Gastrocnemius medialis (tissue), 4 donors: Measurements from ENCODE around the gene IGF1R. TPM values are rescaled to one million over a fixed set of nuclear protein-coding genes. Genes with fewer than 3 reads are reported as not detected.

ENCODE experiments used
- ATAC-seq, 2 donors: fragments of 150-250 bp; one replicate each; pipeline ENCODE4 v1.9.1; 2016
- DNase-seq, 2 donors: peaks; one replicate each; pipeline ENCODE4 v3.0.0-alpha.2; 2019
- H3K27ac ChIP-seq, 4 donors: fragments of 200-600 bp; sonication (generic); 1 replicate in 1 of 4; 2 replicates in 3 of 4; pipeline ENCODE4 v1.5.1; 2016 to 2018; ENCODE audit warnings: mild to moderate bottlenecking in 2 of 4, moderate library complexity in 1 of 4
- H3K27me3 ChIP-seq, 3 donors: fragments of 200-600 bp; sonication (generic) in 2 of 3; 1 replicate in 1 of 3; 2 replicates in 2 of 3; pipeline versions ENCODE4 v1.5.1 to v1.6.0; 2016 to 2019; ENCODE audit warnings: mild to moderate bottlenecking in 1 of 3, moderate library complexity in 1 of 3
- H3K36me3 ChIP-seq, 2 donors: fragments of 200-600 bp; sonication (generic) in 1 of 2; one replicate each; pipeline ENCODE4 v1.5.1; 2017 to 2018
- H3K4me1 ChIP-seq, 2 donors: fragments of 200-600 bp; sonication (generic) in 1 of 2; one replicate each; pipeline ENCODE4 v1.5.1; 2016 to 2017; ENCODE audit warnings: mild to moderate bottlenecking in 2 of 2
- H3K4me3 ChIP-seq, 4 donors: fragments of 200-600 bp; sonication (generic) in 3 of 4; 1 replicate in 1 of 4; 2 replicates in 3 of 4; pipeline ENCODE4 v1.5.1; 2016 to 2019; ENCODE audit warnings: mild to moderate bottlenecking in 2 of 4
- H3K9me3 ChIP-seq, 3 donors: fragments of 200-600 bp; sonication (generic) in 2 of 3; 1 replicate in 1 of 3; 2 replicates in 2 of 3; pipeline ENCODE4 v1.5.1; 2016 to 2019
- CTCF ChIP-seq, 5 experiments: fragments of 450-650 bp in 3 of 5; fragments of 200-600 bp in 2 of 5; sonication (generic) in 2 of 5; IDR thresholded peaks in 4 of 5; conservative IDR thresholded peaks in 1 of 5; 1 replicate in 4 of 5; 2 replicates in 1 of 5; pipeline ENCODE4 v1.5.1; 2016 to 2019; ENCODE audit warnings: antibody characterized with exemption in 5 of 5, mild to moderate bottlenecking in 3 of 5, moderate library complexity in 3 of 5
- POLR2A ChIP-seq, 2 donors: fragments of 450-650 bp; IDR thresholded peaks; one replicate each; pipeline ENCODE4 v1.6.1; 2017; ENCODE audit warnings: antibody characterized with exemption in 2 of 2, mild to moderate bottlenecking in 2 of 2, moderate library complexity in 2 of 2
- in situ Hi-C, 4 donors: fragments of 200-750 bp; cut with MboI; loops; one replicate each; pipeline versions ENCODE4 v1.15.0 to v1.8.0; 2017; ENCODE audit warnings: low sequenced_read_pairs in 4 of 4
- intact Hi-C: fragments of 100-400 bp; cut with DNase I; formaldehyde crosslinking; loops from one replicate; pipeline ENCODE4 v1.15.1; 2023; ENCODE audit warnings: low total_unique reads
- total RNA-seq, 4 donors: library from RNA; depleted of rRNA; stranded (reverse); fragments of >200 nt; gene quantifications; one replicate each; pipeline versions ENCODE4 v1.1.0 to v1.2.3, GENCODE V29; 2016

IGF1R gene
- total RNA-seq, 4 donors from 2014 or later = 10.1 to 50.4 (median 12.3) TPM

- no peaks in the 10 kb centered on the region for H3K9me3 ChIP-seq
- intact Hi-C loops (no loop called here), in situ Hi-C loops (no loop called here)
- peak overlapping the region; percentile 69 to 89 (median 78) for H3K27ac ChIP-seq
- H3K4me1 ChIP-seq = peaks cover 34 to 51% of the 10 kb centered on the region in 2 donors
- H3K36me3 ChIP-seq = peaks cover 0 to 20% of the 10 kb centered on the region in 2 donors
- ATAC-seq = no peak
- DNase-seq = no peak
- no peaks in the 10 kb centered on the region for H3K27me3 ChIP-seq
- no peak overlapping the region for H3K4me3 ChIP-seq
- TF ChIP-seq POLR2A (IDR thresholded peaks at IDR 0.05) (no peak), CTCF (IDR thresholded peaks at IDR 0.05 in 4 of 5, conservative IDR thresholded peaks at IDR 0.05 in 1 of 5) (no peak)
Measured at GRCh38 chr15:98953000-98953787, 304.9 kb downstream of the IGF1R start.

- ATAC-seq (peak; percentile 43 to 48), DNase-seq (peak in 1 of 2 donors; percentile 46)
- Histone ChIP-seq H3K27me3 (no peaks in the 10 kb centered on the region), H3K36me3 (peaks cover 0 to 22% of the 10 kb centered on the region in 2 donors), H3K27ac (peak overlapping the region; percentile 69 to 89 (median 78)), H3K9me3 (no peaks in the 10 kb centered on the region), H3K4me3 (no peak overlapping the region), H3K4me1 (peaks cover 34 to 50% of the 10 kb centered on the region in 2 donors)
- intact Hi-C loops (no loop called here), in situ Hi-C loops (no loop called here)
- no peak for TF ChIP-seq CTCF (IDR thresholded peaks at IDR 0.05 in 4 of 5, conservative IDR thresholded peaks at IDR 0.05 in 1 of 5)
- TF ChIP-seq POLR2A (IDR thresholded peaks at IDR 0.05) = peak in 1 of 2 donors; percentile 17
Measured at GRCh38 chr15:98953968-98954367, 305.6 kb downstream of the IGF1R start.

- Histone ChIP-seq H3K36me3 (peaks cover 0 to 25% of the 10 kb centered on the region in 2 donors), H3K9me3 (no peaks in the 10 kb centered on the region), H3K27ac (peak overlapping the region; percentile 69 to 89 (median 78)), H3K4me3 (no peak overlapping the region), H3K4me1 (peaks cover 34 to 50% of the 10 kb centered on the region in 2 donors), H3K27me3 (no peaks in the 10 kb centered on the region)
- DNase-seq (peak; percentile 74 to 80), ATAC-seq (peak; percentile 66 to 74)
- in situ Hi-C loops (no loop called here), intact Hi-C loops (no loop called here)
- TF ChIP-seq POLR2A (IDR thresholded peaks at IDR 0.05) (peak in 1 of 2 donors; percentile 30), CTCF (IDR thresholded peaks at IDR 0.05 in 4 of 5, conservative IDR thresholded peaks at IDR 0.05 in 1 of 5) (no peak)
Measured at GRCh38 chr15:98954411-98954810, 306.1 kb downstream of the IGF1R start.

GRCh38 chr15:98955331-98955730 lies 307.0 kb downstream of the IGF1R start:
- ATAC-seq = peak; percentile 15 to 28
- in situ Hi-C loops (no loop called here), intact Hi-C loops (loop anchor here (5.0 kb wide), 1 partner anchor 57 kb away; no protein-coding TSS in a partner anchor)

More at GRCh38 chr15:98955331-98955730, 307.0 kb downstream of the IGF1R start:
- H3K27ac ChIP-seq = peak overlapping the region; percentile 69 to 89 (median 78)
- TF ChIP-seq CTCF (IDR thresholded peaks at IDR 0.05 in 4 of 5, conservative IDR thresholded peaks at IDR 0.05 in 1 of 5) = no peak
- TF ChIP-seq POLR2A (IDR thresholded peaks at IDR 0.05) = no peak
- no peak overlapping the region for H3K4me3 ChIP-seq
- H3K4me1 ChIP-seq = peaks cover 34 to 50% of the 10 kb centered on the region in 2 donors
- H3K9me3 ChIP-seq = no peaks in the 10 kb centered on the region
- peaks cover 0 to 34% of the 10 kb centered on the region in 2 donors for H3K36me3 ChIP-seq
- no peaks in the 10 kb centered on the region for H3K27me3 ChIP-seq
- peak in 1 of 2 donors; percentile 64 for DNase-seq
